ENCODE results near the gene SMARCA4.

- TF ChIP-seq, protein P1, sequence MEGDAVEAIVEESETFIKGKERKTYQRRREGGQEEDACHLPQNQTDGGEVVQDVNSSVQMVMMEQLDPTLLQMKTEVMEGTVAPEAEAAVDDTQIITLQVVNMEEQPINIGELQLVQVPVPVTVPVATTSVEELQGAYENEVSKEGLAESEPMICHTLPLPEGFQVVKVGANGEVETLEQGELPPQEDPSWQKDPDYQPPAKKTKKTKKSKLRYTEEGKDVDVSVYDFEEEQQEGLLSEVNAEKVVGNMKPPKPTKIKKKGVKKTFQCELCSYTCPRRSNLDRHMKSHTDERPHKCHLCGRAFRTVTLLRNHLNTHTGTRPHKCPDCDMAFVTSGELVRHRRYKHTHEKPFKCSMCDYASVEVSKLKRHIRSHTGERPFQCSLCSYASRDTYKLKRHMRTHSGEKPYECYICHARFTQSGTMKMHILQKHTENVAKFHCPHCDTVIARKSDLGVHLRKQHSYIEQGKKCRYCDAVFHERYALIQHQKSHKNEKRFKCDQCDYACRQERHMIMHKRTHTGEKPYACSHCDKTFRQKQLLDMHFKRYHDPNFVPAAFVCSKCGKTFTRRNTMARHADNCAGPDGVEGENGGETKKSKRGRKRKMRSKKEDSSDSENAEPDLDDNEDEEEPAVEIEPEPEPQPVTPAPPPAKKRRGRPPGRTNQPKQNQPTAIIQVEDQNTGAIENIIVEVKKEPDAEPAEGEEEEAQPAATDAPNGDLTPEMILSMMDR (IDR thresholded peaks at IDR 0.05): no peak
- TF ChIP-seq EP300 (IDR thresholded peaks at IDR 0.05): no peak
- no peak for TF ChIP-seq POLR2AphosphoS5 (IDR thresholded peaks at IDR 0.05)
- TF ChIP-seq POLR2A (IDR thresholded peaks at IDR 0.05): no peak
These were observed 20.5 kb downstream of the SMARCA4 start for GRCh38 chr19:10981252-10981895.
